A673 (cell line): ENCODE results near the gene SOS1. TPM values are rescaled to one million over a fixed set of nuclear protein-coding genes. Genes with fewer than 3 reads are reported as not detected.
"Not testable (repeated sequence)": the region's sequence is repeated elsewhere in the genome, so short reads cannot be mapped to it uniquely, and the experiment has no call there.

Experiments used
- BruUV-seq: library from RNA; stranded (reverse); fragments of 400-500 nt; replicated peaks from 2 replicates; lab custom pipeline; 2021; lab: Mats Ljungman, UMichigan
- CTCF ChIA-PET: fragments of 300-600 bp; sonication (Branson Sonifier 250); formaldehyde crosslinking; loops from one replicate; lab custom pipeline; 2022; ENCODE audit warnings: antibody characterized with exemption; lab: Charles Lee
- POLR2A ChIA-PET: fragments of 300-600 bp; sonication (Branson Sonifier 250); formaldehyde crosslinking; loops from one replicate; lab custom pipeline; 2022; ENCODE audit warnings: antibody characterized with exemption; ENCODE audit not compliant: low non-redundant PET; lab: Charles Lee
- DNase-seq: peaks from one replicate; pipeline ENCODE4 v3.0.0-alpha.2; 2015; ENCODE audit warnings: low spot score
- H3K27ac ChIP-seq: fragments of 200-600 bp; sonication (generic); 2 replicates; pipeline ENCODE4 v1.5.1; 2016; ENCODE audit warnings: mixed run types, low read depth, mild to moderate bottlenecking, mixed read lengths, antibody characterized with exemption, low read length; ENCODE audit not compliant: poor library complexity, severe bottlenecking
- H3K27me3 ChIP-seq: fragments of 200-600 bp; sonication (generic); replicated peaks from 2 replicates; pipeline ENCODE4 v1.6.1; 2017; ENCODE audit warnings: mixed run types, low read depth, mild to moderate bottlenecking, mixed read lengths, antibody characterized with exemption, low read length; ENCODE audit not compliant: insufficient read depth, poor library complexity
- H3K36me3 ChIP-seq: fragments of 200-600 bp; sonication (generic); 2 replicates; pipeline ENCODE4 v1.6.1; 2016; ENCODE audit warnings: mixed run types, mild to moderate bottlenecking, mixed read lengths, antibody characterized with exemption, low read length; ENCODE audit not compliant: insufficient read depth, poor library complexity, severe bottlenecking
- H3K4me1 ChIP-seq: fragments of 200-600 bp; sonication (generic); 2 replicates; pipeline ENCODE4 v1.6.1; 2017; ENCODE audit warnings: mixed run types, mild to moderate bottlenecking, mixed read lengths, antibody characterized with exemption, low read length; ENCODE audit not compliant: insufficient read depth, poor library complexity, severe bottlenecking
- H3K4me3 ChIP-seq: fragments of 200-600 bp; sonication (generic); 2 replicates; pipeline ENCODE4 v1.5.1; 2016; ENCODE audit warnings: low read depth, mixed run types, mild to moderate bottlenecking, mixed read lengths, low read length; ENCODE audit not compliant: poor library complexity, severe bottlenecking
- H3K9me3 ChIP-seq: fragments of 200-600 bp; sonication (generic); 2 replicates; pipeline ENCODE4 v1.6.1; 2016; ENCODE audit warnings: mixed run types, low read depth, mild to moderate bottlenecking, mixed read lengths, antibody characterized with exemption, low read length; ENCODE audit not compliant: poor library complexity, severe bottlenecking
- EZH2 ChIP-seq: fragments of 200-600 bp; sonication (generic); IDR thresholded peaks from 2 replicates; pipeline ENCODE4 v1.6.1; 2017; ENCODE audit warnings: borderline replicate concordance, low read depth, mild to moderate bottlenecking, mixed read lengths, antibody characterized with exemption, low read length; ENCODE audit not compliant: poor library complexity, severe bottlenecking
- intact Hi-C: fragments of 100-400 bp; cut with micrococcal nuclease; formaldehyde crosslinking; loops from one replicate; pipeline ENCODE4 v1.10.0; 2022; ENCODE audit not compliant: unreplicated experiment
- total RNA-seq: library from RNA; stranded (reverse); gene quantifications from 2 replicates; pipeline ENCODE4 v1.2.3, GENCODE V29; 2021
- TF ChIP-seq, protein P1 (sequence below): fragments of 300-800, 200-600 bp; sonication (generic); conservative IDR thresholded peaks from 2 replicates; pipeline ENCODE4 v1.5.1; 2017; ENCODE audit warnings: low read depth, mild to moderate bottlenecking, antibody characterized with exemption, low read length, moderate library complexity, mixed read lengths

The SOS1 gene
- total RNA-seq, 1 experiment from 2014 or later = 37.8 TPM

DNA sequence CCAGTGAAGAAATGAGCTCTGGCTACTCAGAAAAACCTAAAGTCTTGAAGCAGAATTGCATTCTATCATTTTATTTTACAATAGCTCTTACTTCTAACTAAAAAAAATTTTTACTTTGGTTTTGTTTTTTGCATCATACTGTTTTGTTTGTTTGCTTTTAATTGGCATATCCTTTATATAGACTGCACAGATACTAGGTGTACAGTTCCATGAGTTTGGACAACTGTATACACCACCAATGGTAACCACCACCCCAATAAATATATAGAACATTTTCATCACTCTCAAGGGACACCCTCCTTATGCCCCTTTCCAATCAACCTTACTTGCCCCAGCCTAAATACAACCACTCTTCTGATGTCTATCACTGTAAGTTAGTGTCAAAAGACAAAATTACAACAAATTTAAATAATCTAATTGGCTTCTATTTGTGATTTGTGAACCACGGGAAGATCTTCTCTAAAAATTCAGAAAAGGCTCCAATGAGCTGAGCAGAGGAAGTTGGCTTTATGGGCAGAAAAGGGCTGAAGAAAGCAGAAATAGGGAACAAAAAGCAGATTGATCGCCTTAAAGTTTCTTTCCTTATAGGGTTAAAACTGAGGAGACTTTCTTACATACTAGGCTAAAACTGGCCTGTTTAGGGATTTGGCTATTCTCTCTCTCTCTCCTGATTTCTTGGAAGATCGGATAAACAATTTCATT lies 22.2 kb upstream of the SOS1 start:
- intact Hi-C loops = no loop called here
- ChIA-PET CTCF (no interaction called here), POLR2A (no interaction called here)
- no peaks in the 10 kb centered on the region for H3K9me3 ChIP-seq
- no peaks in the 10 kb centered on the region for H3K36me3 ChIP-seq
- H3K4me1 ChIP-seq = peaks cover 15% of the 10 kb centered on the region
- no TSS peak for BruUV-seq
- H3K27ac ChIP-seq = no peak overlapping the region
- no peak overlapping the region for H3K4me3 ChIP-seq
- no peaks in the 10 kb centered on the region for H3K27me3 ChIP-seq
- DNase-seq = no peak
- no peak for TF ChIP-seq EZH2

GRCh38 chr2:39141334-39142271 lies 20.8 kb upstream of the SOS1 start:
- BruUV-seq = no TSS peak
- no peaks in the 10 kb centered on the region for H3K36me3 ChIP-seq
- no peak overlapping the region for H3K27ac ChIP-seq
- H3K4me3 ChIP-seq = no peak overlapping the region
- TF ChIP-seq, protein P1, sequence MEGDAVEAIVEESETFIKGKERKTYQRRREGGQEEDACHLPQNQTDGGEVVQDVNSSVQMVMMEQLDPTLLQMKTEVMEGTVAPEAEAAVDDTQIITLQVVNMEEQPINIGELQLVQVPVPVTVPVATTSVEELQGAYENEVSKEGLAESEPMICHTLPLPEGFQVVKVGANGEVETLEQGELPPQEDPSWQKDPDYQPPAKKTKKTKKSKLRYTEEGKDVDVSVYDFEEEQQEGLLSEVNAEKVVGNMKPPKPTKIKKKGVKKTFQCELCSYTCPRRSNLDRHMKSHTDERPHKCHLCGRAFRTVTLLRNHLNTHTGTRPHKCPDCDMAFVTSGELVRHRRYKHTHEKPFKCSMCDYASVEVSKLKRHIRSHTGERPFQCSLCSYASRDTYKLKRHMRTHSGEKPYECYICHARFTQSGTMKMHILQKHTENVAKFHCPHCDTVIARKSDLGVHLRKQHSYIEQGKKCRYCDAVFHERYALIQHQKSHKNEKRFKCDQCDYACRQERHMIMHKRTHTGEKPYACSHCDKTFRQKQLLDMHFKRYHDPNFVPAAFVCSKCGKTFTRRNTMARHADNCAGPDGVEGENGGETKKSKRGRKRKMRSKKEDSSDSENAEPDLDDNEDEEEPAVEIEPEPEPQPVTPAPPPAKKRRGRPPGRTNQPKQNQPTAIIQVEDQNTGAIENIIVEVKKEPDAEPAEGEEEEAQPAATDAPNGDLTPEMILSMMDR = no peak
- no peak for TF ChIP-seq EZH2
- H3K27me3 ChIP-seq = no peaks in the 10 kb centered on the region
- ChIA-PET CTCF (no interaction called here), POLR2A (no interaction called here)
- DNase-seq = no peak
- peaks cover 15% of the 10 kb centered on the region for H3K4me1 ChIP-seq
- intact Hi-C loops = no loop called here
- H3K9me3 ChIP-seq = no peaks in the 10 kb centered on the region

- H3K4me3 ChIP-seq, BruUV-seq, POLR2A ChIA-PET, CTCF ChIA-PET, DNase-seq, H3K27ac ChIP-seq, H3K36me3 ChIP-seq, H3K27me3 ChIP-seq, intact Hi-C loops, H3K9me3 ChIP-seq: not testable (repeated sequence)
- H3K4me1 ChIP-seq = peaks cover 15% of the 10 kb centered on the region
These were observed 20.1 kb upstream of the SOS1 start for GRCh38 chr2:39140948-39141333.

- Histone ChIP-seq H3K27me3 (no peaks in the 10 kb centered on the region), H3K9me3 (no peaks in the 10 kb centered on the region), H3K27ac (no peak overlapping the region), H3K4me1 (peaks cover 15% of the 10 kb centered on the region), H3K36me3 (no peaks in the 10 kb centered on the region), H3K4me3 (no peak overlapping the region)
- CTCF ChIA-PET = no interaction called here
- TF ChIP-seq, protein P1 = no peak
- no peak for TF ChIP-seq EZH2
- POLR2A ChIA-PET = no interaction called here
- BruUV-seq = no TSS peak
- DNase-seq = no peak
- intact Hi-C loops = no loop called here
These were observed 19.5 kb upstream of the SOS1 start for GRCh38 chr2:39140322-39140847.
